Measurements from ENCODE around the gene NEK6.

NEK6 gene

DNA sequence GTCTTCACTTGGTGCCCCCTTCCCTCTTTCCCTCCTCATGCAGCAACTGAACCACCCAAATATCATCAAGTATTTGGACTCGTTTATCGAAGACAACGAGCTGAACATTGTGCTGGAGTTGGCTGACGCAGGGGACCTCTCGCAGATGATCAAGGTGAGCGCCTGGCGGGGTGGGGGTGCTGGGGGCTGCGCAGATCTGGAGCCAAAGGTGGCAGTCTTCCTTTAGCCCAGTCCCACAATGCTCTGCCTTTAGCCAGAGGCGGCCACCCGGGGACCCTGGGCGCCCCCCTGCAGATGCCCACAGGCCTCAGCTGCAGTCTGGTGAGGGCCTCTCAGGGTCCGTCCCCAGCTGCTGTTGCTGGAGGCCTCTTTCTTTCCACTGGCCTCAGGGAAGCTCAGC lies 63.7 kb downstream of the NEK6 start:
- no peak for DNase-seq (ENCODE audit: low read depth in 2 of 2)

DNA sequence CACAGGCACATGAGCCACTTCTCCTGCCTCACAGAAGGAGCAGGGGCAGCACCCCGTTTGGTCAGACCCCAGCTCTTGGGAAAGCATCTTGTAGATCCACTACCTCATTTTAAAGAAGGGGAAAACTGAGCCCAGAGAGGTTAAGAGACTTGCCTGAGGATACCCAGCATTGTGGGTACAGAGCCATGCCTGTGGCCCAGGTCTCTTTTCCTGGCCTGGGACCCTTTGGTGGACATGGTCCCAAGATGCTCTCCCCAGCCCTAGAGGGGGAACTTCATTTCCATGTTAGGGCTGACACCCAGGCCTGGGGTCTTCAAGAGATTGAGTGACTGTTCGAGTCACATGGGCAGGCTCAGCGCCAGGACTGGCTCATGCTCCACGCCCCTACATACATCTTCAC lies 64.2 kb downstream of the NEK6 start:
- no peak for DNase-seq (ENCODE audit: low read depth in 2 of 2)

DNA sequence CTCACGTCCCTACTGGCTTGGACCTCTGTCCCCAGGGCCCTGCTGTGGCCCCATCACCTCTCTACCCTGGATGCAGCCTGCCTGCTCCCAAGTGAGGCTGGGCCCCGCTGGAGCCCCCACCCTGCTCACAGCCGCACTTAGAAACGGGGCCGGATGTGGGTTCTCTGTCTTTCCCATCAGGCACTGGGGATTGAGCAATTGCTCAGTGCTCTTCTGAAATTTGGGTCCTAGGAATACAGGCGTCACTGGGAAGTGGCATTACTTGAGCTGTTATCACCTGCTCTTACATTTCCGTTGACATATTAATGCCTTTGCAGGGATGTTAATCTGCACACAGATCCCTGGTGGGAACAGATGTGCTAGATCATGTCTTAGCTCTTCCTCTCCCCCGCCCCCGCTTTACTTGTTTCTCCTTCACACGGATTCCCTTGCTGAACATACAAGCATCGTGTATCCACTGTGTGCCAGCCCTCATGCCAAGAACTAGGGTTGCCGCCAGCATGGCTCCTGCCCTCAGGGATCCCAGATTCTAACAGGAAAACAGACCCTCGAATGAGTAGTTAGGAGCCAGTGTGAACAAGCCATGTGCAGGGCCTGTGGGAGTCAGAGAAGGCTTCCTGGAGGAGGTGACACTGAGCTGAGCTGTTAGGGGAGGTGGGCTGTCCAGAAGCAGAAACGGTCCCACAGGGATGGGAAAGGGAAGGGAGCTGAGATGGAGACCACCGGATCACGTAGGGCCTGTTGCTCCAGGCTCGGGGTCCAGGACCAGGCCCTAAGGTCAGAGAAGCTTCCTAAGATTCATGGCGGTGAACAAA lies 65.1 kb downstream of the NEK6 start:
- DNase-seq (ENCODE audit: low read depth in 2 of 2), result no peak

DNA sequence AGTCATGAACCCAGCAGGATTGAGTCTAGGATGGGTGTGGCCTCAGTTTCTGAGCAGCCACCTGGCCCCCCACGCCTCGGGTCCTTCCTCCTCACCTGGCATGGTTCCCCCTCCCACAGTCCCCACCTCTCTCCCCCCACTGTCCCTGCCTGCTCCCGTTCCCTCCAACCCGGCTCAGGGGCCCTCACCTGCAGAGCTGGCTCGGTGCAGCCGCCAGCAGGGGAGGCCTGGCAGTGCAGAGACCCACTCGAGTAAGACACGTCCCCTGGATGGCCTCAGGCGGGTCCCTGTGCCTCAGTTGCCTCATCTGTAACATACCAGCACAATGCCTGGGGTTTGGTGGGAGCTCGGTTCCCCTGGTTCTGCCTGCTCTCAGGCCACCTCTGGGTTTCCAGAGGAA lies 66.2 kb downstream of the NEK6 start:
- no peak for DNase-seq (ENCODE audit: low read depth in 2 of 2)

DNA sequence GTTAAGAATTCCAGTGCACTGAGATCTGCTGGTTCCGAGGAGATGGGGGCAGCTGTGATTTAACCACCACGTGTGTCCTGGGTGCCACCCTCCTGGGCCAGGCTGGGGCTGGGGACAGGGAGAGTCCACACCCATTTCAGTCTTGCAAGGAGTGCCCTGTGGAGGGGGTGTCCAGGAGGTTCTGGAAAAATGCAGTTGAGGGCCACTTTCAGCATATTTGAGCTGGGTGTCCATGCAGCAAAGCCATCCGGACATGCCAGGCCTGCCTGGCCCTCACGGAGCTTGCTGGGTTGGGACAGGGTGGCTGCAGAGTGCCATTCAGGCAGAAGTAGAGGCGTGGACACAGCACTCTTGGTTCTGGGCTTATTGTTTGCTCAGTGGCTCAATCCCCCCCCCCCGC lies 68.1 kb downstream of the NEK6 start:
- DNase-seq (ENCODE audit: low read depth in 2 of 2), result no peak

DNA sequence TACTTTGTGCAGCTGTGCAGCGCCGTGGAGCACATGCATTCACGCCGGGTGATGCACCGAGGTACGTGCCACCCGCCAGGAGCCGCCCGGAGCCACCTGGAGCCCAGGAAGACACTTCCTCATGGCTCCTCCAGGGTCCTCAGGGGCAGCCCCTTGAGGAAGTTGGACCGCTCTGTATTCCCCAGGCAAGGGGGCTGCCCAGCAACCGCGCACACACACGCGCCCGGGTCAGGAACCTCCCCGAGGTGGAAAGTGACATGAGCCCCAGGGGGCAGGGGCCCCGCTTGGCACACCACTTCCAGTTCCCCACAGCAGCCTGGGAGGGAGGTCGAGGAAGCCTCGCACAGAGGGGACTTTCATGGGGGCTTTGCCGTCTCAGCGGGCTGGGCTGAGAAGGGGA lies 68.6 kb downstream of the NEK6 start:
- DNase-seq (ENCODE audit: low read depth in 2 of 2), result no peak

DNA sequence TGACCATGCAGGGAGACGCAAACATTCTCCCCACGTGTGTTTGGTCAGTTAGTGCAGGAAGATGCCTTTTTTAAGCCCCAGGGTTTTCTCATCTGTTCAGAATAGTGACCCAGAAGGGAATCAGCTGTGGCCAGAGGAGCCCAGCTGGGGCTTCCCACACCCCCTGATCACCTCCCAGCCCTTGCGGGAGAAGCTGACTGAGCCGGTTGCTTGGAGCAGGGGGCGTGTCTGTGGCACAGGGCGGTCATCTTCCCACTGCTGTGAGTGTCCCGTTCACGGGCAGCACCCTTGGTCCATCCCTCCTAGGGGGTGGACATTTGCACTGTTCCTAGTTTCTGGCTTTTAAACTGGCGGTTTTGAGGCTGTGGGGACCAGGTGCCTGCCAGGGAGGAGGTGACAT lies 69.7 kb downstream of the NEK6 start:
- no peak for DNase-seq (ENCODE audit: low read depth in 2 of 2)

DNA sequence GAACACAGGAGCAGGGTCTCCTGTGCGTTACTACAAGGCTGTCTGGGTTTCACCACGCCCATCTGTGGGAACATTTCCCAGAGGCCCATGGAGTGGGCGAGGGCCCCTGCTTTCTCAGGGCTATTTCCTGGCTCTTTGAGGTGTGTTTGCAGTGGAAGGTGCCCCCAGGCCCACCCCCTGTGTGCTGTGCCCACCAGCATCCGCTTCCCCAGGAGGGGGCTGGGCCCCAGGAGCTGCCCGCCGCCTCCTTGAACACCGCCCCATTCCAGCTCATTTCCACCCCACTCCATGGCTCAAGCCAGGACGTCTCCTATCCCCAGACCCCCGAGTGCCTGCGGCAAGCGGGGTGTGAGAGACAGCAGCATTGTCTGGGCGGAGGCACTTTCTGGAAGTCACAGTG lies 70.5 kb downstream of the NEK6 start:
- DNase-seq (ENCODE audit: low read depth in 2 of 2), result no peak

DNA sequence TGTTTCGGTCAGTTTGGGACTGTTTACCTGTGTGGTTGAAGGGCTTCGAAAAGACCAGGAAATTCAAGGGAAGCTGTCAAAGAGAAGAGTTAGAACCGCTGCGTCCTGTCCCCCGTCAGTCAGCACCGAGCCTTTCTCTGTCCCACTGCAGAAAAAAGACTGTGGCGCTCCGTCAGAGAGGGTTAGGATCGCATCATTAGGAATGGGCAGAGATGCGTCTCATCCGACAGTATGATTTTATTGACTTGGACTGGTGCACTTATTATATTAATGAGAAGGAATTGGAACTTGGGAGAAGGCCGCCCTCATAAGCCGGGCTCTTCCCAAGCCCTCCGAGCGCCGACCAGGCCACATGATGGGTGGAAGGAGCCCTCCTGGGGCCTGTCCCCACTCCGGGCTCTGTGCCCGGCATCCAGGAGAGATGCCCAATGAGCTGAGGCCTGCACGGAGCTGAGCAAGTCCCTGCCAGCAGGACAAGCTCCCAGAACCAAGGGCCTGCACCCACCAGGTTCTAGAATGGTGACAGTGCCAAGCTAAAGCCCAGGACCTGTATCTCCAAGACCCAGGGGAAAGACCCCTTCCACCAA lies 71.5 kb downstream of the NEK6 start:
- DNase-seq (ENCODE audit: low read depth in 2 of 2), result no peak

DNA sequence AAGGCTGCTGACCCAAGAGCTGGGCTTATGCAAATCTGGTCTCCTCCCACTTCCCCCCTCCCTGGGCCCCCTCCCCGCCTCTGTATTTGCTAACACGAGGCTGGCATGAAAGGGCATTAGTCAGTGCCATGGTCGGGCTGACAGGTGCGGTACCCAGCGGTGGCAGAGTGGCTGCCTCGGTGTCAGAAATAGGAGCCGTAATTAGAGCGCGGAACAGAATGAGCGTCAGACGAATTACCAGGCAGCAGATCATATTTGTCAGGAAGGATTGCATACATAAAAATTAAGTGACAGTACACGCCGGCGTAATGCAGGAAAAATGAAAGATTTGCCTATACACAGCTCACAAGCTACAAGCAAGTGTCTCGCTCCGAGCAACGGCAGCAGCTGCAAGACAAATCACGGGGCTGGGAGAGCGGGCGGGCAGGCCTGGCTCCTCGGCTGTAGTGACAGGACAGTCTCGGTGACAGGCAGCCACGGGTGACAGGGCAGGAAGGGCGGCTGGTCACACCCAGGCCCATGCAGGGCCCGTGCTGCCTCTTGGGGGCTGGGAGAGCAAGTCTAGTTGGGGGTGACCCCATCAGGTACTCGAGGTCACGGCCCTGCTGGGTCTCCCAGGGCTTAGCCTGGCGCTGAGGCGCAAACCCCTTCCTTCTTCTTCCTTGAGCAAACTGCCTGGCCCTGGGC lies 72.4 kb downstream of the NEK6 start:
- DNase-seq (ENCODE audit: low read depth in 2 of 2), result no peak

DNA sequence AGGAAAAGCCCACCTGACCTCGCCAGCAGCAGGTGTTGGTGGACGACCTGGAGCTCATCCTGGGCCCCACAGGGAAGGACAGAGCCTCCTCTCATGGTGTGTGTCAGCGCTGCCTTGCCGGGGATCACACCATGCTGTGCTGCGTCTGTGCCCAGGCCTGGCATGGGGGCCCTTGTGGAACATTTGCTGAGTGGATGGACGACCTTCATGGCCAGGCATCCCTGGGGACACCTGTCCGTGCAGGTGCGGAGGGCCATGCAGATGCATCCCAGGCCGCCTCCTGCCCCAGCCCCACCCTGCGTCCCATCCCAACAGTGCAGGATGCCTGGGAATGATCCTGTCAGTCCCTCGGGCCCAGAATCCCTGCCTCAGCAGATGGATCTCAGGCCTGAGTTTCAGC lies 73.8 kb downstream of the NEK6 start:
- no peak for DNase-seq (ENCODE audit: low read depth in 2 of 2)

DNA sequence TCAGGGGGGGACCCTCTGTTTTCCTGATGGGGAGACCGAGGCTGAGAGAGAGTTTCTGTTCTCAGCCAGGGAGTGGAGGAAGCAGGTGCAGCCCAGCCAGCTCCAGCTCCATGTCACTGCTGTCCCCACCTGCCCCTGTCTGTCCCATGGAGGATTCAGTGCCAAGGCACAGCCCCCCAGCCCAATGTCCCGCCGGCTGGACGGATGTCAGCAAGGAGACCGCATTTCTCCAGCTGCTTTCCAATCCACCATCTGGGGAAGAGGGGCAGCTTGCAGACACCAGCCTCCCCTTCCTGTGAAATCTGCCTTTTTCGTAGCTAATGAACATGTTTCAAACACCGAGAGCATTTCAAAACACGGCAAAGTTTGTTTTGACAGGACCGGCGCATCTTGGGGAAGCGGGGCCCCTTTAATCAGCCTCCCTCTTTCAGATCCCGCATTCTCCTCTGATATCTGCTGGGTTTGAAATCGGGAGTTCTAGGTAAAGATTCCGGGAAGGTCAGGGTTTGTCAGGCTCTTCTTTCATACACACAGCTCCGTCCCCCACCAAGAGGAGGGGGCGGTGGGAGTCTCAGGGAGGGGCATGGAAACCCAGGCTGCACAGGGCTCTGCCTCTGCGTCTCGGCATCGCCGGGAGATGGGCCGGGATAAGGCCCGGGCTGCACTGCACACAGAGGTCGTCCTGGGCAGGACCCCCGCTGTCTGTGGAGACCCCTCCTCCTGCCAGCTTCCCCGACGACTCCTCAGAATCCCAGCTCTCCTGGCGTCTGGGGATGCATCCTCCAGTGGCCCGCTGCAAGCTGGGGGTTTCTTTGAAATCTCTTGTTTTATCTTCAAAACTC lies 74.8 kb downstream of the NEK6 start:
- no peak for DNase-seq (ENCODE audit: low read depth in 2 of 2)

DNA sequence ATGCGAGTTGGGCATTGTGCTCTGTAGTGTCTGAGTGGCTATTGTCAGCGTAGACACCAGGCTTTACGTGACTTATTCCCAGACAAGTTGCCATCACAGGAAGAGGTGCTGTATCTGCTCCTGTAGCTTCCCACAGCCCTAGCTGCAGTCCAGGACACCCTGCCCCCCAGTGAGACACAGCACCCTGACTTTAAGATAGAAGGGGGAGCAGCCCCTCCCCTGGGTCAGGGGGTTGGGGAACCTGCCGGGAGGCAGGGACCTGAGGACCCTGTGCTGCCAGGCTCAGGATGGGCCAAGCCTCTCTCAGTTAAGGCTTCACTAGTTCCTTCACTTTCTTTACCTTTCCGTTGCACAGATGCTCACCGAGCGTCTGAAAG lies 75.4 kb downstream of the NEK6 start:
- no peak for DNase-seq (ENCODE audit: low read depth in 2 of 2)

DNA sequence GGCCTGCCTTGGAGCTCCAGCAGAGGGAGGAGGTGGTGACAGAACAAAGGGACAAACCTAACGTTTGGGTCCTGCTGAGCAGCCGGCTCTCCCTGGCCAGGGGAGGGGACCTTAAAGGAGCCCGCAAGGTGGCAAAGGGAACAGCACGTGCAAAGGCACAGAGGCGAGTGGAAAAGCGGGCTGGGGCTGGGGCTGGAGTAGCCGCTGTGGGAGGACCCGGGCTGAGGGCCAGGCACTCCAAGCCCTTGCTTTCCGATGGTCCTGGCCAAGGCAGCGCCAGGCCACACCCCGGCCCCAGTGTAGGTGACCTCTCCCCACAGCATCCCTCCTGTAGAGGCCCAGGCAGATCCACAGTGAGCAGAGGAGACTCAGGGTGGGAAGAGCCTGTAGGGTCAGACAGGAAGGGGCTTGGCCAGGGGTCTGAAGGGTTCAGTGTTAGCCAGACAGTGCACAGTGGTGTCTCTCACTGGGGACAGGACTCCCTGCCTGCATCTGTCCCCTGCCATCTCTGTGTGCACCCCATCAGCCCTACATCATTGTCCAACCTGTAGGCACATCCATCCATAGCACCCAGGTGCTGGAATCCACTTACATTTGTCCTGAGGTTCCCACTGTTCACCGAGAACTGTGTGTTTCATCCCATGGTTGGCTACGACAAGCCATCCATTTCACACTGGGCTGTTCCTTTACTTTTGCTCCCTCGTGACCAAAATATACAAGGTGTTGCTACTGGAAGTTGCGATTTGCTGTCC lies 77.0 kb downstream of the NEK6 start:
- DNase-seq (ENCODE audit: low read depth in 2 of 2), result no peak

DNA sequence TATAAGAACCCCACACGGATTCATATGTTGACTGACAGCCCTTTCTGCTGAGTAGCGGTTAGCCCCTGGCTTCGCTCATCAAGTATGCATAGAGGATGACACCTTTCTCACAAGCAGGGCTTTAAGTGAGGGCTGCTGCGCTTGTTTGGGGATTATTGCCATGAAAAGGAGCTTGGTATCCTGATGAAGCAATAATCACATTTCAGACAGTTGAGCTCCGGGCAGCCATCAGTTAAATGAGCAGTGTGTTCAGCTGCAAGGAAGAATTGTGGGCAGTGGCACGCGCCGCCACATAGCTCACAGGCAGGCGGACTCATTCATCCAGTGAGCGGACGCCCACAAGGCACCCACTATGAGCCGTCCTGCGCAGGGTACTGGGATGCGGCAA lies 77.6 kb downstream of the NEK6 start:
- no peak for DNase-seq (ENCODE audit: low read depth in 2 of 2)

DNA sequence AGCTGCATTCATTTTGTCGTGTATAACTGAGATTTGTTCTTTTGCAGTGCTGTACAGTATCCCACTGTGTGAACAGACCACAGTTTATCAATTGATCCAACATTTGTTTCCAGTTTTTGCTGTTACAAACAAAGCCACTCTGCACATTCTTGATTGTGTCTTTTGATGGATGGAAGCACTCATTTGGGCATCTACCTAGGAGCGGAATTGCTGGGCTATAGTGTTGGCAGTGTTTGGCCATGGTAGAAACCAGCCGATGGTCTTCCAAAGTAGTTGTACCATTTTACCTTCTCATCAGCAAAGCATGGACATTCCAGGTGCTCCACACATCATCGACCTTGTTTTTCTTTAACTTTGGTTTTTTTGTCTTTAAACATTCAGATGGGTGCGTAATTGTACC lies 79.8 kb downstream of the NEK6 start:
- DNase-seq (ENCODE audit: low read depth in 2 of 2), result no peak

DNA sequence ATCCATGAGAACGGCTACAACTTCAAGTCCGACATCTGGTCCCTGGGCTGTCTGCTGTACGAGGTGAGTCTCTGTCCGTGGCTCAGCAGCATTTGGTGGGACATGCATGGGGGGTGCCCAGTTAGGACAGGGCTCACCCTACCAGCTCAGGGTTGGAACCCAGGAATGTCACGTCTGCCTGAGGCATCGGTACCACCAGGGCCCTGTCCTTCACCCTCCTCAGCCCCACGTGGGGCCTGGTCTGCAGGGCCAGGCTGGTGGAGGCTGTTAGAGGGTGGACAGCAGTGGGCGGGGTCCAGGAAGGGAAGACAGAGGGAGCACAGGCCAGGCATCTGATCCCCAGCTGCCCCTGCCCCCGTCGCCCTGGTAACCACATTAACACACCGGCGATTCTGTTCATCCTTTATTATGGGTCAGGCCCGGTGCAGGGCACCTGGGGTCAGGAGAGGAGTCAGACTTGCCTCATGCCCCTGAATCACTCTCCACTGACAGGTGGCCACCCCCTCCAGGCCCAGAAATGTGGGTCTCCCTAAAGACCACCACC lies 81.9 kb downstream of the NEK6 start:
- DNase-seq (ENCODE audit: low read depth in 2 of 2), result no peak

DNA sequence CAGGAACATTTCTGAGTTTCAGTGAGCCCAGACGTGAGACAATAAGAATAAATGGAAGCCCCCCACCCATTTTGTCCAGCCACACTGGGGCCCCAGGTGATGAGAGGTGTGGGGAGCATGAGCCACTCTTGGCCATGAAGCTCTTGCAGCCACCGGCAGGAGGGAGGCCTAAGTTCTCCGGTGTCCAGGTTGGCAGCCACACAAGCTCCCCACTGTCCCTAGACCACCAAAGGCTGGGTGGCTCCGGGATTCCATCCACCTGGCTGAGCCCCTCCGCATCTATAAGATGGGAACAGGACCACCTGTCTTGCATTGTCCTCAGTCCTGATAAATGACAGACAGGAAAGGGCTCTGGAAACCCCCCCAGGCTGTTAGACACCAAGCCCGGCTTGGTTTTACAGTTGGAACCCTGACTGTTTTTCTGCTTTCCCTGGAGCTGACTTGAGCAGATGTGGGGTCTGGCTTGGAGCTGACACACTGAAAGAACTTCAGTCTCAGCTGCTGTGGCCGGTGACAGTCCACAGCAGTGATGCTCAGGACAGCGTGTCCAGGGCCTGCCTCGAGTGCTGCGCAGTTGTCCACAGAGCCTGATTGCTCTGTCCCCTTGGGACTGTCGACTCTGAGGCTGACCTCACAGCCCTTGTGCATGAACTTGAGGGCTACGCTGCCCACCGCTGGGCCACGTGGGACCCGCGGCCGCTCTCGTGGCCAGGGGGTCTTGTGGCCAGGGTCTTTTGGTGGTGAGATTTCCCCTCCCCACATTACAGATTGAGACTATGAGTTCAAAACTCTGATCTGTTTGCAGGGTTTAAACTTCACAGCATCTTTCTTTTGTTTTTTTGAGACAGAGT lies 82.7 kb downstream of the NEK6 start:
- no peak for DNase-seq (ENCODE audit: low read depth in 2 of 2)

DNA sequence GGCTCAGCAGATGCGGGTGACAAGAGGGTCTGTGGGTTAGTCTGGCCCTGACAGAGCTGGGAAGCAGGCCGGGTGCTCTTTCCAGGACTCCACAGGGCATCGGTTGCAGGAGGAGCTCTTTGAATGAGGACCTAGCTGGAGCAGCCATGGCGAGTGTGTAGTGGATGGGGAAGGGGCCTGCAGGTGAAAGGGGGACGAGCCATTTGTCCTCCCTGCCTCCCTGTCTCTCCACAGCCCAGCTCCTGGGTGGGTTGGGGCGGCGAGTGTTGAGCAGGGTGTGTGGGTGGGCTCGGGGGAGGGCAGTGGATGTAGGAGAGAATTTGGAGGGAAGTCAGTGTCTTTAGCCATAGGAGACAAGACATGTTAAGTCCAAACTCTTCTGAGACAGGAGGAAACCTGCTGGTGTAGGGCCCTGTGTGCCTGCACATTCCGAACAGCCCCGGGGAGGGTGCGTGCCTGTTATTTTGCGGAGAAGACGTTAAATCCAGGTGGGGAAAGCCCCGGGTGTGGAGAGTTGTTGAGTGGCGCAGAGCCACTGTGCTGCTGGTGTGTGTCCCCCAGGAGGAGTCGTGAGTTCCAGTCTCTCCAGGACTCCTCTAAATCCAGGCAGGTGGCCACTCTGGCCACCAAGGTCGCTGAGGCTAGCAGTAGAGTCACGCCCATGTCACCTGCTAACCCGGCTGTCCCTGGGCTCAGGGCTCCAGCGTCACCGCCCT lies 83.9 kb downstream of the NEK6 start:
- DNase-seq (ENCODE audit: low read depth in 2 of 2), result no peak

DNA sequence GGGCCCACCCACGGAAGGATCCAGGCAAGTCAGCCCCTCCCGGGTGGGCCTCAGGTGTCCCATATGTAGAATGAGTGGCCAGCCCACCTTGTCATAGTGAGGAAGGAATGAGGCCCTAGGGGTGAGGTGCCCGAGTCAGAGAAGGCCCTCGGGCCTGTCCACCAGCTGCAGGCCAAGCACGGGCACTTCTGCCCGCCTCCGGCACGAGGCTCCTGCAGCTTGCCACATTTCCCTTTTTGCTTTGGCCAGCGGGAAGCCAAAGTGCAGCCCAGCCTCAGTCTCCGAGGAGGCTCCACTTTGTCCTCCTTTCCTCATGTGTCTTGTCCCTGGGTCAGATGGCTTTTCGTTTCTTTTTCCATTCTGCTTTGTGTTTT lies 84.6 kb downstream of the NEK6 start:
- DNase-seq (ENCODE audit: low read depth in 2 of 2), result no peak
